CD14-positive monocyte (primary cell): ENCODE measurements around the gene FANCC. TPM values are rescaled to one million over a fixed set of nuclear protein-coding genes. Genes with fewer than 3 reads are reported as not detected.

Experiments
- DNase-seq, 3 donors: peaks; one replicate each; pipeline ENCODE4 v3.0.0-alpha.2; 2011 to 2022
- H2AFZ ChIP-seq: 2 replicates; pipeline ENCODE4 v1.6.0; 2012; ENCODE audit warnings: mild to moderate bottlenecking, low read depth, low read length, inconsistent platforms; ENCODE audit not compliant: insufficient read depth, poor library complexity, severe bottlenecking
- H3K27ac ChIP-seq, 2 donors: 1 replicate in 1 of 2; 2 replicates in 1 of 2; pipeline ENCODE4 v1.5.1; 2012 to 2013; ENCODE audit warnings: low read length in 2 of 2, control low read depth in 1 of 2, inconsistent platforms in 1 of 2, low read depth in 1 of 2, mild to moderate bottlenecking in 1 of 2
- H3K27me3 ChIP-seq, 2 donors: one replicate each; pipeline versions ENCODE4 v1.6.0 to v1.6.1; 2011 to 2013; ENCODE audit warnings: low read length in 2 of 2; ENCODE audit not compliant: control insufficient read depth in 2 of 2, insufficient read depth in 2 of 2
- H3K36me3 ChIP-seq, 2 donors: replicated peaks in 1 of 2; 1 replicate in 1 of 2; 2 replicates in 1 of 2; pipeline versions ENCODE4 v1.5.1 to v1.6.1; 2012 to 2013; ENCODE audit warnings: low read length in 2 of 2, control low read depth in 1 of 2, inconsistent platforms in 1 of 2, mild to moderate bottlenecking in 1 of 2; ENCODE audit not compliant: insufficient read depth in 2 of 2, control insufficient read depth in 1 of 2
- H3K4me1 ChIP-seq, 2 donors: 1 replicate in 1 of 2; 2 replicates in 1 of 2; pipeline versions ENCODE4 v1.5.1 to v1.6.1; 2012 to 2013; ENCODE audit warnings: low read length in 2 of 2, control low read depth in 1 of 2, inconsistent platforms in 1 of 2, mild to moderate bottlenecking in 1 of 2, moderate library complexity in 1 of 2; ENCODE audit not compliant: insufficient read depth in 2 of 2, control insufficient read depth in 1 of 2
- H3K4me2 ChIP-seq: replicated peaks from 2 replicates; pipeline ENCODE3; 2012; ENCODE audit warnings: low read length, moderate library complexity, mild to moderate bottlenecking; ENCODE audit not compliant: poor library complexity, severe bottlenecking; ENCODE audit errors: extremely low read depth
- H3K4me3 ChIP-seq, 3 experiments: fragments of 200-600 bp in 1 of 3; sonication (generic) in 1 of 3; replicated peaks in 1 of 3; 1 replicate in 2 of 3; 2 replicates in 1 of 3; pipeline ENCODE4 v1.5.1; 2011 to 2013; ENCODE audit warnings: low read length in 3 of 3, mild to moderate bottlenecking in 3 of 3, control low read depth in 2 of 3, low read depth in 2 of 3, inconsistent platforms in 1 of 3, moderate library complexity in 1 of 3
- H3K79me2 ChIP-seq: 2 replicates; pipeline ENCODE4 v1.6.0; 2012; ENCODE audit warnings: mild to moderate bottlenecking, control low read depth, inconsistent platforms, low read length, moderate library complexity; ENCODE audit not compliant: insufficient read depth
- H3K9ac ChIP-seq: 2 replicates; pipeline ENCODE4 v1.6.0; 2017; ENCODE audit warnings: low read length, mild to moderate bottlenecking; ENCODE audit not compliant: insufficient read depth, poor library complexity, severe bottlenecking
- H3K9me3 ChIP-seq, 2 donors: replicated peaks in 1 of 2; 1 replicate in 1 of 2; 2 replicates in 1 of 2; pipeline versions ENCODE4 v1.5.1 to v1.6.1; 2012 to 2013; ENCODE audit warnings: low read length in 2 of 2, control low read depth in 1 of 2; ENCODE audit not compliant: control insufficient read depth in 1 of 2, insufficient read depth in 1 of 2
- H4K20me1 ChIP-seq: 2 replicates; pipeline ENCODE4 v1.6.0; 2012; ENCODE audit warnings: mild to moderate bottlenecking, low read length, control low read depth, moderate library complexity; ENCODE audit not compliant: insufficient read depth
- H3K27ac Mint-ChIP-seq, 7 donors: one replicate each; pipeline ENCODE4 v1.8.0; 2020; ENCODE audit warnings: mild to moderate bottlenecking in 7 of 7, mixed read lengths in 7 of 7, moderate library complexity in 6 of 7, inconsistent platforms in 2 of 7
- H3K27me3 Mint-ChIP-seq, 3 donors: one replicate each; pipeline ENCODE4 v1.8.0; 2021 to 2022; ENCODE audit warnings: low read depth in 3 of 3, mild to moderate bottlenecking in 3 of 3, mixed read lengths in 3 of 3, moderate library complexity in 3 of 3, inconsistent platforms in 1 of 3
- H3K36me3 Mint-ChIP-seq, 2 donors: one replicate each; pipeline ENCODE4 v1.8.0; 2020; ENCODE audit warnings: mixed read lengths in 2 of 2, inconsistent platforms in 1 of 2, mild to moderate bottlenecking in 1 of 2
- H3K4me1 Mint-ChIP-seq: one replicate; pipeline ENCODE4 v1.8.0; 2020; ENCODE audit warnings: mild to moderate bottlenecking, mixed read lengths
- H3K4me3 Mint-ChIP-seq, 2 donors: one replicate each; pipeline ENCODE4 v1.8.0; 2020; ENCODE audit warnings: mild to moderate bottlenecking in 2 of 2, mixed read lengths in 2 of 2, moderate library complexity in 1 of 2
- H3K9me3 Mint-ChIP-seq, 7 donors: one replicate each; pipeline ENCODE4 v1.8.0; 2020 to 2022; ENCODE audit warnings: mixed read lengths in 7 of 7, mild to moderate bottlenecking in 6 of 7, moderate library complexity in 6 of 7, inconsistent platforms in 2 of 7
- WGBS: methylation state at CpG from one replicate; pipeline ENCODE4 v1.1.5; 2013; ENCODE audit warnings: missing lambda C conversion rate; ENCODE audit not compliant: insufficient coverage; 5-methylcytosine and 5-hydroxymethylcytosine counted together
- intact Hi-C, 2 donors: fragments of 100-400 bp; cut with micrococcal nuclease; formaldehyde crosslinking; loops; one replicate each; pipeline versions ENCODE4 v1.15.0 to v1.15.1; 2023
- polyA plus RNA-seq, 3 donors: library from polyadenylated mRNA; depleted of rRNA in 1 of 3; unstranded in 2 of 3; stranded (reverse) in 1 of 3; fragments of 300-500 nt in 2 of 3; fragments of >200 nt in 1 of 3; fragmentation: Illumina TruSeq in 2 of 3; gene quantifications; 1 replicate in 2 of 3; 2 replicates in 1 of 3; pipeline ENCODE4 v1.2.3, GENCODE V29; 2012 to 2021
- TF ChIP-seq, protein P1 (sequence below): fragments of 200-600 bp; IDR thresholded peaks from one replicate; pipeline ENCODE4 v1.8.0; 2022; ENCODE audit warnings: antibody characterized with exemption, mild to moderate bottlenecking

FANCC gene
- polyA plus RNA-seq, 3 donors = 1.2 to 2.2 (median 1.5) TPM

DNA sequence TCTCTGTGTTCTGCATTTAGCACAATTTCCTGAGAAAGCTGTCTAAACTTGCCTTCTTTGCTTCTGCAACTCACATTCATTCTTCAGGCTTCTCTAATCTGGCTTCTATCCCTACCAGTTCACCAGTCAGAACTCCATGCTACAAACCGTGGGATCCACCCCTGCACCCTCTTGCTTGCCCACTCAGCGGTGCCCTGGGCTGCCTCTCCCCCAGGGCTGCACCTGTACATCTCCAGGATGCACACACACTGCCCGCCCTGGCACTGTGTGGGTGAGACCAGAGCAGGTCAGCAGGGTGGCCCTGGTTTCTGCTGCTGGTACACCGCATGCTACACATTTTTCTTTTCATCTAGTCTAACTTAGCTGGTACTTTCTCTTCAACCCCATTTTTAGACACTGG is 127.1 kb downstream of the FANCC start:
- no peak for DNase-seq
- WGBS = 100% methylated on average over 3 of the region's 4 CpGs

GRCh38 chr9:95189251-95190098 is 128.0 kb downstream of the FANCC start:
- Histone ChIP-seq H3K79me2 (no peaks in the 10 kb centered on the region), H3K4me1 (peaks cover 19 to 31% of the 10 kb centered on the region in 2 donors), H4K20me1 (no peaks in the 10 kb centered on the region), H3K27ac (peak overlapping the region in 1 of 2 donors; percentile 4), H3K36me3 (no peaks in the 10 kb centered on the region), H3K9ac (no peak overlapping the region), H2AFZ (peak overlapping the region; percentile 36), H3K4me2 (peak overlapping the region; percentile 8), H3K9me3 (no peaks in the 10 kb centered on the region), H3K4me3 (peak overlapping the region in 2 of 3 experiments; percentile 1 to 5), H3K27me3 (no peaks in the 10 kb centered on the region)
- no peak for DNase-seq
- H3K9me3 Mint-ChIP-seq = peaks cover 0 to 4% (median 0%) of the 10 kb centered on the region in 7 donors
- H3K27me3 Mint-ChIP-seq = peaks cover 0 to 3% (median 0%) of the 10 kb centered on the region in 3 donors
- peaks cover 3 to 4% of the 10 kb centered on the region in 2 donors for H3K36me3 Mint-ChIP-seq
- peak overlapping the region; percentile 53 to 66 for H3K4me3 Mint-ChIP-seq
- H3K4me1 Mint-ChIP-seq = peaks cover 30% of the 10 kb centered on the region
- 0% methylated on average over 1 of the region's 7 CpGs for WGBS
- TF ChIP-seq, protein P1, sequence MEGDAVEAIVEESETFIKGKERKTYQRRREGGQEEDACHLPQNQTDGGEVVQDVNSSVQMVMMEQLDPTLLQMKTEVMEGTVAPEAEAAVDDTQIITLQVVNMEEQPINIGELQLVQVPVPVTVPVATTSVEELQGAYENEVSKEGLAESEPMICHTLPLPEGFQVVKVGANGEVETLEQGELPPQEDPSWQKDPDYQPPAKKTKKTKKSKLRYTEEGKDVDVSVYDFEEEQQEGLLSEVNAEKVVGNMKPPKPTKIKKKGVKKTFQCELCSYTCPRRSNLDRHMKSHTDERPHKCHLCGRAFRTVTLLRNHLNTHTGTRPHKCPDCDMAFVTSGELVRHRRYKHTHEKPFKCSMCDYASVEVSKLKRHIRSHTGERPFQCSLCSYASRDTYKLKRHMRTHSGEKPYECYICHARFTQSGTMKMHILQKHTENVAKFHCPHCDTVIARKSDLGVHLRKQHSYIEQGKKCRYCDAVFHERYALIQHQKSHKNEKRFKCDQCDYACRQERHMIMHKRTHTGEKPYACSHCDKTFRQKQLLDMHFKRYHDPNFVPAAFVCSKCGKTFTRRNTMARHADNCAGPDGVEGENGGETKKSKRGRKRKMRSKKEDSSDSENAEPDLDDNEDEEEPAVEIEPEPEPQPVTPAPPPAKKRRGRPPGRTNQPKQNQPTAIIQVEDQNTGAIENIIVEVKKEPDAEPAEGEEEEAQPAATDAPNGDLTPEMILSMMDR = no peak
- intact Hi-C loops = no loop called here
- H3K27ac Mint-ChIP-seq = peak overlapping the region in 3 of 7 donors; percentile 7 to 65 (median 11)

More for the DNA sequence above, 127.1 kb downstream of the FANCC start:
- Mint-ChIP-seq H3K4me3 (no peak overlapping the region), H3K9me3 (peaks cover 0 to 4% (median 0%) of the 10 kb centered on the region in 7 donors), H3K27ac (peak overlapping the region in 1 of 7 donors; percentile 12), H3K4me1 (peaks cover 30% of the 10 kb centered on the region), H3K36me3 (peaks cover 3 to 4% of the 10 kb centered on the region in 2 donors), H3K27me3 (peaks cover 0 to 5% (median 0%) of the 10 kb centered on the region in 3 donors)
- no peaks in the 10 kb centered on the region for H3K27me3 ChIP-seq
- no peak overlapping the region for H3K27ac ChIP-seq
- H2AFZ ChIP-seq = no peak overlapping the region
- TF ChIP-seq, protein P1 = no peak
- H3K9me3 ChIP-seq = no peaks in the 10 kb centered on the region
- H3K9ac ChIP-seq = no peak overlapping the region
- no peak overlapping the region for H3K4me3 ChIP-seq
- H4K20me1 ChIP-seq = no peaks in the 10 kb centered on the region
- intact Hi-C loops = no loop called here
- H3K4me1 ChIP-seq = peaks cover 19 to 31% of the 10 kb centered on the region in 2 donors
- no peak overlapping the region for H3K4me2 ChIP-seq
- H3K79me2 ChIP-seq = no peaks in the 10 kb centered on the region
- H3K36me3 ChIP-seq = no peaks in the 10 kb centered on the region
